Measurements from ENCODE around the gene MAP10.
A peak's percentile ranks its signal among the peaks of the same experiment; 100 is the strongest.

- TF ChIP-seq CTCF (tag by site-specific recombination; IDR thresholded peaks at IDR 0.05): peak; percentile 50; the same call in 1 of the 2 replicates
- TF ChIP-seq ZBTB1 (tag by site-specific recombination; IDR thresholded peaks at IDR 0.05): no peak; the same call in 1 of the 2 replicates
- peak; percentile 94; the same call in 1 of the 2 replicates for TF ChIP-seq MZF1 (tag by site-specific recombination; IDR thresholded peaks at IDR 0.05; ENCODE audit: borderline replicate concordance)
- TF ChIP-seq SETDB1 (IDR thresholded peaks at IDR 0.05; ENCODE audit: insufficient read length, low read length): no peak
- no peak for TF ChIP-seq ZNF747 (tag by site-specific recombination; IDR thresholded peaks at IDR 0.05)
- no peak for TF ChIP-seq ZFHX2 (tag by site-specific recombination; conservative IDR thresholded peaks at IDR 0.05)
- TF ChIP-seq ZNF133 (tag by site-specific recombination; IDR thresholded peaks at IDR 0.05): no peak
- TF ChIP-seq ZNF514 (tag by site-specific recombination; IDR thresholded peaks at IDR 0.05): no peak
- no peak for TF ChIP-seq ZNF146 (tag by site-specific recombination; IDR thresholded peaks at IDR 0.05)
- no peak for TF ChIP-seq ATF2 (tag by site-specific recombination; IDR thresholded peaks at IDR 0.05; ENCODE audit: low read depth)
- peak; percentile 81 for TF ChIP-seq IKZF3 (tag by site-specific recombination; IDR thresholded peaks at IDR 0.05)
- peak; percentile 71 for TF ChIP-seq YY1 (tag by site-specific recombination; IDR thresholded peaks at IDR 0.05)
- no peak for TF ChIP-seq ZBTB7A (tag by site-specific recombination; IDR thresholded peaks at IDR 0.05; ENCODE audit: low read depth)
Observed at GRCh38 chr1:232793944-232794343, 11.3 kb upstream of the MAP10 start.
